Coronary artery (tissue), 2 donors: ENCODE measurements around the gene TNFRSF18.

Source experiments
- DNase-seq: peaks from one replicate; pipeline ENCODE4 v3.0.0-alpha.2; 2017; ENCODE audit warnings: low spot score
- H3K27ac ChIP-seq, 2 donors: fragments of 200-600 bp; sonication (generic); one replicate each; pipeline ENCODE4 v1.5.1; 2016 to 2019
- H3K4me3 ChIP-seq: fragments of 200-600 bp; sonication (generic); 2 replicates; pipeline ENCODE4 v1.5.1; 2016; ENCODE audit warnings: mild to moderate bottlenecking, moderate library complexity
- TF ChIP-seq, protein P1 (sequence below): fragments of 200-600 bp; sonication (generic); IDR thresholded peaks from one replicate; pipeline ENCODE4 v1.5.1; 2019; ENCODE audit warnings: antibody characterized with exemption

The TNFRSF18 gene

DNA sequence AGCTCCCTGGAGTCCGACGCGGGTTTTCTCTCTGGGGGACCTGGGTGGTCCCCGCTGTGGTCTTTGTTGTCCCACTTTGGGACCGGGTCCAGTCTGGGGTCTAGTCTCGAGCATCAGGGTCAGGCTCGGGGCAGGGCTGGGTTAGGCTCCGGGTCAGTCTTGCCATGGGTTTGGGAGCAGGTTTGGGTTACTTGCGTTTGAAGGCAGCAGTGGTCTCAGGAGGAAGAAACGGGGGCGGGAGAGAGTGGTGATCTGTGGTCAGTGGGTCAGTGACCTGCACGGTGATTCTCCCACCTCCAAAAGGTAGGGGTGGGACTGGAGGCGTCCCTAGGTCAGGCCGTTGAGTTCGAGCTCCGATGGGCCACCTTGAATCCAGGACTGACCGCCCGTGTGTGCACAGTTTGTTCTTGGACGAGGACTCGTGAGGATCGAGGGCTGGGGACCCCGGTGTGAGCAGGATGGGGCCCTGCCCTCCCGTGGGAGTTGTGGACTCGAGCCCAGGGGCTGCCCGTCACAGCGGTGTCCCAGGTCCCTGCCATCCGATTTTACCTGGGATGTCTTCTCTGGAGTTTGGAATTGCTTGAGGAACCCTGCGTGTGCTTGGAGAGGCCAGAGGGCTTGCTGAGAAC, 27.9 kb upstream of the TNFRSF18 start:
- TF ChIP-seq, protein P1, sequence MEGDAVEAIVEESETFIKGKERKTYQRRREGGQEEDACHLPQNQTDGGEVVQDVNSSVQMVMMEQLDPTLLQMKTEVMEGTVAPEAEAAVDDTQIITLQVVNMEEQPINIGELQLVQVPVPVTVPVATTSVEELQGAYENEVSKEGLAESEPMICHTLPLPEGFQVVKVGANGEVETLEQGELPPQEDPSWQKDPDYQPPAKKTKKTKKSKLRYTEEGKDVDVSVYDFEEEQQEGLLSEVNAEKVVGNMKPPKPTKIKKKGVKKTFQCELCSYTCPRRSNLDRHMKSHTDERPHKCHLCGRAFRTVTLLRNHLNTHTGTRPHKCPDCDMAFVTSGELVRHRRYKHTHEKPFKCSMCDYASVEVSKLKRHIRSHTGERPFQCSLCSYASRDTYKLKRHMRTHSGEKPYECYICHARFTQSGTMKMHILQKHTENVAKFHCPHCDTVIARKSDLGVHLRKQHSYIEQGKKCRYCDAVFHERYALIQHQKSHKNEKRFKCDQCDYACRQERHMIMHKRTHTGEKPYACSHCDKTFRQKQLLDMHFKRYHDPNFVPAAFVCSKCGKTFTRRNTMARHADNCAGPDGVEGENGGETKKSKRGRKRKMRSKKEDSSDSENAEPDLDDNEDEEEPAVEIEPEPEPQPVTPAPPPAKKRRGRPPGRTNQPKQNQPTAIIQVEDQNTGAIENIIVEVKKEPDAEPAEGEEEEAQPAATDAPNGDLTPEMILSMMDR, result no peak
- Histone ChIP-seq H3K27ac (no peak overlapping the region), H3K4me3 (no peak overlapping the region)
- no peak for DNase-seq

DNA sequence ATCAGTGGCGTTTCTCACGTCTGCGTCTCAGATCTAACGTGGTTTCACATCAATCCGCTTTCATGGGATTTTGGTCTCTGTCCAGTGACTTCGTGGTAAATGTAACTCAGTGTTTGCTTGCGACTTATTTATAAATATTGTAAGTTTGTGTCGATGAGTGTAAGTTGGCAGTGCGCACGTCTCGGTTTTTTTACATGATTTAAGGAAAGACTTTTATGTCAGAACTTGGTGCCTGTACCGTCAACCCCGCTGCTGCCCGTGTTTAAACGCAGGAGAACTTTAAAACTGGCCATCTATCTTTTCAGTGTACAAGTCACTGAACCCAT, 27.1 kb upstream of the TNFRSF18 start:
- no peak for DNase-seq
- no peak overlapping the region for H3K4me3 ChIP-seq
- TF ChIP-seq, protein P1, result no peak
- H3K27ac ChIP-seq, result no peak overlapping the region

- TF ChIP-seq, protein P1, result no peak
- H3K27ac ChIP-seq, result no peak overlapping the region
- no peak for DNase-seq
- peak overlapping the region; percentile 90 for H3K4me3 ChIP-seq
Measured at GRCh38 chr1:1232796-1233566, 26.6 kb upstream of the TNFRSF18 start.

DNA sequence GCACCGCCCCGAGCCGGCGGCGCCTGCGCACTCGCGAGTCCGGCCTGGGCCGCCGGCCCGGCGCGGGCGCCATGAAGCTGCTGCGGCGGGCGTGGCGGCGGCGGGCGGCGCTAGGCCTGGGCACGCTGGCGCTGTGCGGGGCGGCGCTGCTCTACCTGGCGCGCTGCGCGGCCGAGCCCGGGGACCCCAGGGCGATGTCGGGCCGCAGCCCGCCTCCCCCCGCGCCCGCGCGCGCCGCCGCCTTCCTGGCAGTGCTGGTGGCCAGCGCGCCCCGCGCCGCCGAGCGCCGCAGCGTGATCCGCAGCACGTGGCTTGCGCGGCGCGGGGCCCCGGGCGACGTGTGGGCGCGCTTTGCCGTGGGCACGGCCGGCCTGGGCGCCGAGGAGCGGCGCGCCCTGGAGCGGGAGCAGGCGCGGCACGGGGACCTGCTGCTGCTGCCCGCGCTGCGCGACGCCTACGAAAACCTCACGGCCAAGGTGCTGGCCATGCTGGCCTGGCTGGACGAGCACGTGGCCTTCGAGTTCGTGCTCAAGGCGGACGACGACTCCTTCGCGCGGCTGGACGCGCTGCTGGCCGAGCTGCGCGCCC, 25.9 kb upstream of the TNFRSF18 start, which contains the start of gene B3GALT6:
TSS of gene B3GALT6 (plus strand) at position 30 of the 588 bp plus-strand sequence. CDS start at position 72, 42 bp downstream.
- TF ChIP-seq, protein P1, result no peak
- peak within 1 kb of the TSS; percentile 88 to 93 for H3K27ac ChIP-seq
- H3K4me3 ChIP-seq, result peak within 1 kb of the TSS; percentile 90
- no peak for DNase-seq

GRCh38 chr1:1231400-1232207, 25.2 kb upstream of the TNFRSF18 start, which contains the start of gene SDF4:
Gene SDF4, minus strand, starts transcription at chr1:1232001. Its CDS starts 3,229 bp downstream, at chr1:1228772.
- peak within 1 kb of the TSS; percentile 88 to 93 for H3K27ac ChIP-seq
- TF ChIP-seq, protein P1, result no peak
- DNase-seq, result peak; percentile 97
- peak within 1 kb of the TSS; percentile 90 for H3K4me3 ChIP-seq

DNA sequence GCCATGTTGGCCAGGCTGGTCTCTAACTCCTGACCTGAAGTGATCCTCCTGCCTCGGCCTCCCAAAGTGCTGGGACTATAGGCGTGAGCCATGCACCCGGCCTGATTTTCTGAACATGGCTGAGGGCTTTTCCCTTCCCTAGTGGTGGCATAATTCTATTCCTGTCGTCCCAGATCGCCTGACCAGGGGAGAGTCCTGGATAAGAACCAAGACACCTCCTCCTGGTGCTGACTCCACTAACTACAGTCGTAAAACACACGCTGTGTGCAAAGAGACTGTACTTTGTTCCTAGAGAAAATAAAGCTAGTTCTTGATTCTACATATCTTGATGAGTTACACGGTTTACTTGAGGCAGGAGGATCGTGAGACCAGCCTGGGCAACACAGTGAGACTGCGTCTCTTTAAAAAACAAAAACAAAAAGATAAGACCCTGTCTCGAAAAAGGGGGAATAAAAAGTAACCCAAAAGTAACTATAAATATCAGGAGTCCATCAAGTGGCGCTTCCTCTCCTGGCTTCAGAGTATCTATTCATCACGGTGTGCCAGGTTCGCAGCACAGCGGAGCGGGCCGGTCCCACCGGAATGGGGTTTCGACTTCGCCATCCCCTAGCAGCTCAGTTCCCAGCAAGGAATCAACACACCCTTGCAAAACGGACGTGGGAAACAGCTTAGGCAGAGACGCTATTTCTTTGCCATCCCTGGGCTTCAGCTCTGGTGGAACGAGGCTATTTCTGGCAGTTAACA, 24.4 kb upstream of the TNFRSF18 start:
- Histone ChIP-seq H3K4me3 (peak overlapping the region; percentile 90), H3K27ac (peak overlapping the region; percentile 88 to 93)
- no peak for DNase-seq
- TF ChIP-seq, protein P1, result no peak
